ENCODE measurements around the gene EBF3. TPM values are rescaled to one million over a fixed set of nuclear protein-coding genes. Genes with fewer than 3 reads are reported as not detected.

Gene EBF3
- total RNA-seq, 1 experiment from 2014 or later, result 0.22 TPM

DNA sequence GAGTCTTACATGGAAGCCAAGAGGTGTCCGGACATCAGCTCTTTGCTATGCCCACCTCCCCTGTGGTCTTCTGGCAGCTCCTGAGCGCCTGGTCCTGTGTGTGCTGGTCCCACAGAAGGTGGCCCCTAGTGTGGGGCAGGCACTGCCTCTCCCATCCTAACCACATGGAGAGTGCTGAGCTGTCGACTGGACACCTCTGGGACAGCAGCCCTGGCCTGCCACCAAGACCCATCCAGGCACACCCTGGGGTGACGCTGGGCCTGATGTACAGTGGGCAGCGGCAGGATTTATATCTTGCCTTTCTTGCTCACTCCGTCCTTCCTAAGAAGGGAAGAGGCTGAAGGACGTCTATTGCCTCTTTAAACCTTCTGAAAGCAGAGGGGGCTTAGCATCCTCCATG, 98.7 kb downstream of the EBF3 start:
- H3K4me1 Mint-ChIP-seq, result peaks cover 26 to 42% of the 10 kb centered on the region in 2 experiments
- H4K5ac ChIP-seq (ENCODE audit: insufficient read length, low read depth, low read length), result no peak overlapping the region
- H3K9me3 Mint-ChIP-seq, result no peaks in the 10 kb centered on the region
- no peak for DNase-seq
- no peak overlapping the region for H3K27ac Mint-ChIP-seq
- no peak overlapping the region for H3K56ac ChIP-seq (ENCODE audit: insufficient read length, low read depth, low read length)
- peaks cover 6% of the 10 kb centered on the region for H3K27me3 Mint-ChIP-seq (ENCODE audit: low read depth)
- no peak overlapping the region for H2BK12ac ChIP-seq (ENCODE audit: insufficient read length, low read depth, low read length)
- no peak overlapping the region for H3K4ac ChIP-seq (ENCODE audit: low read depth, low read length)
- H4K91ac ChIP-seq (ENCODE audit: insufficient read length, low read depth, low read length), result no peak overlapping the region
- H2BK15ac ChIP-seq (ENCODE audit: low read depth, low read length), result no peak overlapping the region
- no peak overlapping the region for H3K14ac ChIP-seq (ENCODE audit: insufficient read depth, low read length)
- H3K4me1 ChIP-seq (ENCODE audit: insufficient read depth, low read length), result no peaks in the 10 kb centered on the region
- no peak overlapping the region for H3K9ac ChIP-seq (ENCODE audit: extremely low read depth, insufficient read length, low read length)
- no peaks in the 10 kb centered on the region for H4K20me1 ChIP-seq (ENCODE audit: control insufficient read depth, insufficient read depth, insufficient read length)
- no peak overlapping the region for H2BK5ac ChIP-seq (ENCODE audit: insufficient read length, low read length)
- no peak overlapping the region for H3T11ph ChIP-seq (ENCODE audit: low read length)
- H2AK5ac ChIP-seq (ENCODE audit: insufficient read length, low read length), result no peak overlapping the region
- no peak overlapping the region for H3K27ac ChIP-seq (ENCODE audit: insufficient read length, low read depth, low read length)
- H3K18ac ChIP-seq (ENCODE audit: insufficient read length, low read depth, low read length), result no peak overlapping the region
- WGBS (ENCODE audit: extremely low coverage, insufficient read length, low lambda C conversion rate), result no CpG with 5 or more reads among the region's 7 CpGs
- H3K23ac ChIP-seq (ENCODE audit: insufficient read length, low read depth, low read length), result no peak overlapping the region
- H2AFZ ChIP-seq (ENCODE audit: low read length), result no peak overlapping the region
- no peak overlapping the region for H3K4me2 ChIP-seq (ENCODE audit: insufficient read depth, insufficient read length, low read length)
- no peaks in the 10 kb centered on the region for H3K79me2 ChIP-seq (ENCODE audit: insufficient read depth, low read length)
- TF ChIP-seq CTCF (conservative IDR thresholded peaks at IDR 0.05), result no peak
- no peaks in the 10 kb centered on the region for H3K27me3 ChIP-seq (ENCODE audit: insufficient read depth, low read length)
- no peak overlapping the region for H3K4me3 Mint-ChIP-seq
- H3K36me3 Mint-ChIP-seq (ENCODE audit: insufficient read depth in 1 of 3, low read depth in 3 of 3), result no peaks in the 10 kb centered on the region
- H3K79me1 ChIP-seq (ENCODE audit: insufficient read depth, low read depth, low read length, poor library complexity, severe bottlenecking), result no peaks in the 10 kb centered on the region
- no peak overlapping the region for H2BK20ac ChIP-seq (ENCODE audit: low read depth, low read length, poor library complexity, severe bottlenecking)
- H3K9me3 ChIP-seq (ENCODE audit: control insufficient read depth, low read depth, low read length), result no peaks in the 10 kb centered on the region
- H4K8ac ChIP-seq (replicated peaks; ENCODE audit: insufficient read length, low read depth, low read length), result no peak overlapping the region
- H3K23me2 ChIP-seq (ENCODE audit: insufficient read length, low read depth, low read length, poor library complexity, severe bottlenecking), result no peaks in the 10 kb centered on the region
- H2BK120ac ChIP-seq (ENCODE audit: low read depth, low read length, poor library complexity, severe bottlenecking), result no peak overlapping the region
